Common myeloid progenitor, CD34-positive (primary cell): ENCODE measurements around the gene CEP112.

Source experiments
- CTCF ChIA-PET: fragments of 350-600 bp; sonication (Branson Sonifier 250); formaldehyde crosslinking; loops from one replicate; lab custom pipeline; 2021; ENCODE audit warnings: antibody characterized with exemption; lab: Charles Lee
- POLR2A ChIA-PET: fragments of 350-600 bp; sonication (Branson Sonifier 250); formaldehyde crosslinking; loops from one replicate; lab custom pipeline; 2021; ENCODE audit warnings: antibody characterized with exemption; lab: Charles Lee
- DNase-seq, 3 donors: peaks; one replicate each; pipeline versions ENCODE4 v3.0.0 to v3.0.0-alpha.2; 2013
- H3K27ac ChIP-seq, 2 experiments: 1 replicate in 1 of 2; 2 replicates in 1 of 2; pipeline ENCODE4 v1.7.0; 2013; ENCODE audit warnings: inconsistent platforms in 2 of 2, low read length in 2 of 2, mild to moderate bottlenecking in 2 of 2, low read depth in 1 of 2, moderate library complexity in 1 of 2; ENCODE audit not compliant: severe bottlenecking in 2 of 2, insufficient read depth in 1 of 2, poor library complexity in 1 of 2
- H3K27me3 ChIP-seq, 5 experiments: replicated peaks in 2 of 5; 1 replicate in 3 of 5; 2 replicates in 2 of 5; pipeline versions ENCODE4 v1.6.1 to v1.7.0; 2013; ENCODE audit warnings: low read length in 4 of 5, mild to moderate bottlenecking in 2 of 5, moderate library complexity in 2 of 5, inconsistent platforms in 1 of 5; ENCODE audit not compliant: insufficient read depth in 5 of 5, control insufficient read depth in 4 of 5
- H3K36me3 ChIP-seq, 4 experiments: 1 replicate in 2 of 4; 2 replicates in 2 of 4; pipeline versions ENCODE4 v1.6.1 to v1.7.0; 2013; ENCODE audit warnings: low read length in 3 of 4, control low read depth in 1 of 4, mild to moderate bottlenecking in 1 of 4; ENCODE audit not compliant: control insufficient read depth in 4 of 4, insufficient read depth in 4 of 4
- H3K4me1 ChIP-seq, 4 experiments: 1 replicate in 3 of 4; 2 replicates in 1 of 4; pipeline versions ENCODE4 v1.6.1 to v1.7.1; 2013; ENCODE audit warnings: low read length in 3 of 4, mild to moderate bottlenecking in 3 of 4, control low read depth in 1 of 4, inconsistent platforms in 1 of 4, moderate library complexity in 1 of 4; ENCODE audit not compliant: control insufficient read depth in 4 of 4, insufficient read depth in 4 of 4; ENCODE audit errors: control extremely low read depth in 1 of 4
- H3K4me3 ChIP-seq, 7 experiments: 1 replicate in 4 of 7; 2 replicates in 3 of 7; pipeline versions ENCODE4 v1.5.1 to v1.7.0; 2013; ENCODE audit warnings: mild to moderate bottlenecking in 7 of 7, low read length in 6 of 7, moderate library complexity in 6 of 7, inconsistent platforms in 2 of 7, low read depth in 2 of 7, control low read depth in 1 of 7; ENCODE audit not compliant: insufficient read depth in 4 of 7, control insufficient read depth in 1 of 7; ENCODE audit errors: extremely low read depth in 1 of 7
- H3K9me3 ChIP-seq, 5 experiments: 1 replicate in 4 of 5; 2 replicates in 1 of 5; pipeline versions ENCODE4 v1.6.1 to v1.7.1; 2013; ENCODE audit warnings: low read length in 4 of 5, mild to moderate bottlenecking in 2 of 5, inconsistent platforms in 1 of 5, low read depth in 1 of 5, moderate library complexity in 1 of 5; ENCODE audit not compliant: control insufficient read depth in 4 of 5, insufficient read depth in 2 of 5; ENCODE audit errors: control extremely low read depth in 1 of 5
- WGBS: methylation state at CpG from one replicate; pipeline ENCODE4 v1.1.5; 2013; ENCODE audit not compliant: insufficient coverage; 5-methylcytosine and 5-hydroxymethylcytosine counted together

Gene CEP112

GRCh38 chr17:66002812-66003211 lies 189.1 kb downstream of the CEP112 start:
- Histone ChIP-seq H3K27me3 (no peaks in the 10 kb centered on the region), H3K4me3 (no peak overlapping the region), H3K4me1 (no peaks in the 10 kb centered on the region), H3K36me3 (no peaks in the 10 kb centered on the region), H3K9me3 (no peaks in the 10 kb centered on the region), H3K27ac (no peak overlapping the region)
- CTCF ChIA-PET, result no interaction called here
- 100% methylated on average over 1 of the region's 1 CpG for WGBS
- DNase-seq, result no peak
- POLR2A ChIA-PET, result no interaction called here

- H3K9me3 ChIP-seq, result no peaks in the 10 kb centered on the region
- H3K27me3 ChIP-seq, result no peaks in the 10 kb centered on the region
- no peak for DNase-seq
- no peak overlapping the region for H3K4me3 ChIP-seq
- ChIA-PET CTCF (no interaction called here), POLR2A (no interaction called here)
- no peaks in the 10 kb centered on the region for H3K36me3 ChIP-seq
- no peak overlapping the region for H3K27ac ChIP-seq
- no peaks in the 10 kb centered on the region for H3K4me1 ChIP-seq
- no CpG with 5 or more reads among the region's 1 CpG for WGBS
Measured at GRCh38 chr17:66002063-66002585, 189.8 kb downstream of the CEP112 start.

GRCh38 chr17:66000216-66000615 lies 191.7 kb downstream of the CEP112 start:
- Histone ChIP-seq H3K4me1 (no peaks in the 10 kb centered on the region), H3K27ac (no peak overlapping the region), H3K4me3 (no peak overlapping the region), H3K36me3 (no peaks in the 10 kb centered on the region), H3K27me3 (no peaks in the 10 kb centered on the region), H3K9me3 (peaks cover 0 to 2% (median 0%) of the 10 kb centered on the region in 5 experiments)
- POLR2A ChIA-PET, result no interaction called here
- 93% methylated on average over 3 of the region's 4 CpGs for WGBS
- CTCF ChIA-PET, result no interaction called here
- no peak for DNase-seq

GRCh38 chr17:65998675-65999074 lies 193.3 kb downstream of the CEP112 start:
- Histone ChIP-seq H3K27ac (no peak overlapping the region), H3K4me1 (no peaks in the 10 kb centered on the region), H3K9me3 (peaks cover 0 to 3% (median 0%) of the 10 kb centered on the region in 5 experiments), H3K27me3 (no peaks in the 10 kb centered on the region), H3K4me3 (no peak overlapping the region), H3K36me3 (no peaks in the 10 kb centered on the region)
- ChIA-PET POLR2A (no interaction called here), CTCF (no interaction called here)
- no CpG with 5 or more reads among the region's 3 CpGs for WGBS
- DNase-seq, result no peak

GRCh38 chr17:65994679-65995078 lies 197.3 kb downstream of the CEP112 start:
- no peaks in the 10 kb centered on the region for H3K4me1 ChIP-seq
- no peaks in the 10 kb centered on the region for H3K36me3 ChIP-seq
- H3K9me3 ChIP-seq, result peaks cover 0 to 3% (median 0%) of the 10 kb centered on the region in 5 experiments
- no peaks in the 10 kb centered on the region for H3K27me3 ChIP-seq
- H3K4me3 ChIP-seq, result no peak overlapping the region
- WGBS, result 96% methylated on average over 2 of the region's 4 CpGs
- ChIA-PET POLR2A (no interaction called here), CTCF (no interaction called here)
- no peak overlapping the region for H3K27ac ChIP-seq
- DNase-seq, result no peak

GRCh38 chr17:65994114-65994513 lies 197.8 kb downstream of the CEP112 start:
- no peak for DNase-seq
- Histone ChIP-seq H3K4me1 (no peaks in the 10 kb centered on the region), H3K27ac (no peak overlapping the region), H3K4me3 (no peak overlapping the region), H3K36me3 (no peaks in the 10 kb centered on the region), H3K9me3 (peaks cover 0 to 3% (median 0%) of the 10 kb centered on the region in 5 experiments), H3K27me3 (no peaks in the 10 kb centered on the region)
- WGBS, result 100% methylated on average over 2 of the region's 2 CpGs
- ChIA-PET CTCF (no interaction called here), POLR2A (no interaction called here)

- ChIA-PET CTCF (no interaction called here), POLR2A (no interaction called here)
- no peak for DNase-seq
- H3K4me3 ChIP-seq, result no peak overlapping the region
- no peaks in the 10 kb centered on the region for H3K27me3 ChIP-seq
- 100% methylated on average over 2 of the region's 3 CpGs for WGBS
- H3K27ac ChIP-seq, result no peak overlapping the region
- no peaks in the 10 kb centered on the region for H3K4me1 ChIP-seq
- no peaks in the 10 kb centered on the region for H3K36me3 ChIP-seq
- H3K9me3 ChIP-seq, result peaks cover 0 to 16% (median 3%) of the 10 kb centered on the region in 5 experiments
Measured at GRCh38 chr17:65990593-65990992, 201.3 kb downstream of the CEP112 start.
